Hepatocyte (in vitro differentiated cells): ENCODE data around the gene EXD3. TPM values are rescaled to one million over a fixed set of nuclear protein-coding genes. Genes with fewer than 3 reads are reported as not detected.

ENCODE experiments used
- DNase-seq: peaks from one replicate; pipeline ENCODE4 v3.0.0-alpha.2; 2016; ENCODE audit warnings: low spot score
- H2AFZ ChIP-seq: fragments of 200-600 bp; sonication (generic); 2 replicates; pipeline ENCODE4 v1.6.0; 2016; ENCODE audit warnings: antibody characterized with exemption, mild to moderate bottlenecking
- H3K27ac ChIP-seq: fragments of 200-600 bp; sonication (generic); 2 replicates; pipeline ENCODE4 v1.5.1; 2016; ENCODE audit warnings: mild to moderate bottlenecking
- H3K27me3 ChIP-seq: fragments of 200-600 bp; sonication (generic); 2 replicates; pipeline ENCODE4 v1.6.1; 2016
- H3K36me3 ChIP-seq: fragments of 200-600 bp; sonication (generic); replicated peaks from 2 replicates; pipeline ENCODE4 v1.5.1; 2016; ENCODE audit warnings: low read depth; ENCODE audit not compliant: insufficient read depth
- H3K4me1 ChIP-seq: fragments of 200-600 bp; sonication (generic); 2 replicates; pipeline ENCODE4 v1.5.1; 2016; ENCODE audit warnings: mild to moderate bottlenecking, moderate library complexity; ENCODE audit not compliant: insufficient read depth
- H3K4me2 ChIP-seq: fragments of 200-600 bp; sonication (generic); 2 replicates; pipeline ENCODE4 v1.6.0; 2016
- H3K4me3 ChIP-seq: fragments of 200-600 bp; sonication (generic); 2 replicates; pipeline ENCODE4 v1.5.1; 2016; ENCODE audit warnings: mild to moderate bottlenecking
- H3K79me2 ChIP-seq: fragments of 200-600 bp; sonication (generic); 2 replicates; pipeline ENCODE4 v1.6.0; 2017; ENCODE audit warnings: mild to moderate bottlenecking
- H3K9me2 ChIP-seq: fragments of 200-600 bp; sonication (generic); replicated peaks from 2 replicates; pipeline ENCODE4 v1.6.0; 2017; ENCODE audit warnings: mild to moderate bottlenecking; ENCODE audit not compliant: insufficient read depth
- H3K9me3 ChIP-seq: fragments of 200-600 bp; sonication (generic); 2 replicates; pipeline ENCODE4 v1.5.1; 2016; ENCODE audit warnings: low read depth, mild to moderate bottlenecking
- H4K20me1 ChIP-seq: fragments of 200-600 bp; sonication (generic); 2 replicates; pipeline ENCODE4 v1.6.0; 2016; ENCODE audit warnings: mild to moderate bottlenecking; ENCODE audit not compliant: insufficient read depth, poor library complexity, severe bottlenecking
- CTCF ChIP-seq: fragments of 200-600 bp; sonication (generic); IDR thresholded peaks from 2 replicates; pipeline ENCODE4 v1.5.1; 2016; ENCODE audit warnings: antibody characterized with exemption, mild to moderate bottlenecking; ENCODE audit not compliant: poor library complexity
- EZH2 ChIP-seq: fragments of 200-600 bp; sonication (generic); IDR thresholded peaks from 2 replicates; pipeline ENCODE4 v1.6.1; 2016; ENCODE audit warnings: antibody characterized with exemption, mild to moderate bottlenecking, borderline replicate concordance
- EZH2phosphoT487 ChIP-seq: fragments of 200-600 bp; sonication (generic); IDR thresholded peaks from one replicate; pipeline ENCODE4 v1.6.1; 2018; ENCODE audit warnings: antibody characterized with exemption, mild to moderate bottlenecking, low read depth, moderate library complexity; ENCODE audit not compliant: unreplicated experiment, severe bottlenecking
- WGBS: methylation state at CpG from one replicate; pipeline ENCODE4 v1.1.6; 2016; ENCODE audit warnings: low lambda C conversion rate; ENCODE audit errors: missing lambda C conversion rate; 5-methylcytosine and 5-hydroxymethylcytosine counted together
- polyA plus RNA-seq: library from polyadenylated mRNA; unstranded; fragments of >200 nt; fragmentation: Nextera tagmentation; extraction: Ambion mirVana; gene quantifications from 2 replicates; pipeline ENCODE4 v1.2.1, GENCODE V29; 2016
- total RNA-seq: library from RNA; depleted of rRNA; stranded (reverse); fragments of >200 nt; gene quantifications from 2 replicates; pipeline ENCODE4 v1.2.3, GENCODE V29; 2014

EXD3 gene
- total and polyA plus RNA-seq, 2 experiments from 2014 or later, result 11.8 to 21.6 TPM

GRCh38 chr9:137355761-137356365 lies 67.1 kb downstream of the EXD3 start:
- Histone ChIP-seq H2AFZ (no peak overlapping the region), H3K36me3 (no peaks in the 10 kb centered on the region), H3K4me3 (no peak overlapping the region), H4K20me1 (no peaks in the 10 kb centered on the region), H3K79me2 (no peaks in the 10 kb centered on the region), H3K4me1 (no peaks in the 10 kb centered on the region), H3K27me3 (no peaks in the 10 kb centered on the region), H3K9me2 (no peaks in the 10 kb centered on the region), H3K9me3 (no peaks in the 10 kb centered on the region), H3K27ac (no peak overlapping the region), H3K4me2 (no peak overlapping the region)
- TF ChIP-seq EZH2 (no peak), CTCF (no peak), EZH2phosphoT487 (no peak)
- WGBS, result 87% methylated on average over 18 of the region's 18 CpGs
- DNase-seq, result no peak

- WGBS, result 96% methylated on average over 24 of the region's 30 CpGs
- TF ChIP-seq EZH2, result no peak
- no peak for TF ChIP-seq EZH2phosphoT487
- no peak for TF ChIP-seq CTCF
- H3K79me2 ChIP-seq, result no peaks in the 10 kb centered on the region
Observed at GRCh38 chr9:137354845-137355760, 67.9 kb downstream of the EXD3 start.

GRCh38 chr9:137354153-137354844 lies 68.7 kb downstream of the EXD3 start:
- Histone ChIP-seq H3K27ac (no peak overlapping the region), H3K4me2 (no peak overlapping the region), H3K27me3 (no peaks in the 10 kb centered on the region), H3K4me1 (no peaks in the 10 kb centered on the region), H3K9me3 (no peaks in the 10 kb centered on the region), H3K79me2 (no peaks in the 10 kb centered on the region), H3K36me3 (no peaks in the 10 kb centered on the region), H3K4me3 (no peak overlapping the region), H4K20me1 (no peaks in the 10 kb centered on the region), H2AFZ (no peak overlapping the region), H3K9me2 (no peaks in the 10 kb centered on the region)
- TF ChIP-seq CTCF (no peak), EZH2phosphoT487 (no peak), EZH2 (no peak)
- DNase-seq, result no peak
- WGBS, result 95% methylated on average over 28 of the region's 28 CpGs

More at GRCh38 chr9:137354845-137355760, 67.9 kb downstream of the EXD3 start:
- Histone ChIP-seq H3K9me2 (no peaks in the 10 kb centered on the region), H3K4me2 (no peak overlapping the region), H3K36me3 (no peaks in the 10 kb centered on the region), H3K9me3 (no peaks in the 10 kb centered on the region), H3K27ac (no peak overlapping the region), H3K4me1 (no peaks in the 10 kb centered on the region), H3K4me3 (no peak overlapping the region), H4K20me1 (no peaks in the 10 kb centered on the region), H2AFZ (no peak overlapping the region), H3K27me3 (no peaks in the 10 kb centered on the region)
- DNase-seq, result no peak
